IMR-90 (cell line): ENCODE data around the gene SPARC. TPM values are rescaled to one million over a fixed set of nuclear protein-coding genes. Genes with fewer than 3 reads are reported as not detected.

Source experiments
- ATAC-seq: fragments of 200-7000 bp; cut with Tn5 transposase; 2 replicates; pipeline ENCODE4 v1.9.1; 2020; ENCODE audit warnings: low read depth, mild to moderate bottlenecking, moderate library complexity
- BruUV-seq: library from RNA; stranded (reverse); fragments of 400-500 nt; replicated peaks from 2 replicates; lab custom pipeline; 2021; lab: Mats Ljungman, UMichigan
- CTCF ChIA-PET: fragments of 300-600 bp; formaldehyde crosslinking; extraction: SDS; loops from one replicate; lab custom pipeline; 2021; ENCODE audit warnings: antibody characterized with exemption; lab: Yijun Ruan, JAX
- POLR2A ChIA-PET: fragments of 300-600 bp; sonication (Branson Sonifier 250); formaldehyde crosslinking; loops from one replicate; lab custom pipeline; 2022; ENCODE audit warnings: antibody characterized with exemption; ENCODE audit not compliant: unreplicated experiment; lab: Charles Lee
- DNase-seq: peaks from one replicate; pipeline ENCODE4 v3.0.0; 2013
- H2AFZ ChIP-seq: replicated peaks from 2 replicates; pipeline ENCODE3; 2013; ENCODE audit warnings: low read length, mild to moderate bottlenecking; ENCODE audit not compliant: poor library complexity
- H2AK5ac ChIP-seq: 2 replicates; pipeline ENCODE4 v1.6.1; 2013; ENCODE audit warnings: low read depth, low read length, inconsistent platforms
- H2AK9ac ChIP-seq: replicated peaks from 2 replicates; pipeline ENCODE3; 2013; ENCODE audit warnings: mild to moderate bottlenecking, low read depth, low read length, moderate library complexity; ENCODE audit not compliant: poor library complexity
- H2BK120ac ChIP-seq: 2 replicates; pipeline ENCODE4 v1.6.1; 2013; ENCODE audit warnings: low read depth, low read length, inconsistent platforms
- H2BK15ac ChIP-seq: 3 replicates; pipeline ENCODE4 v1.6.1; 2013; ENCODE audit warnings: low read depth, low read length, inconsistent platforms
- H2BK20ac ChIP-seq: 2 replicates; pipeline ENCODE4 v1.6.1; 2013; ENCODE audit warnings: low read depth, mild to moderate bottlenecking, inconsistent platforms, low read length, moderate library complexity
- H2BK5ac ChIP-seq: 2 replicates; pipeline ENCODE4 v1.6.1; 2013; ENCODE audit warnings: mild to moderate bottlenecking, low read depth, low read length, inconsistent platforms; ENCODE audit not compliant: poor library complexity, severe bottlenecking
- H3K14ac ChIP-seq: replicated peaks from 2 replicates; pipeline ENCODE4 v1.6.1; 2013; ENCODE audit warnings: low read depth, low read length, inconsistent platforms
- H3K18ac ChIP-seq: 2 replicates; pipeline ENCODE4 v1.6.1; 2013; ENCODE audit warnings: low read depth, low read length, control low read depth
- H3K23ac ChIP-seq: 2 replicates; pipeline ENCODE4 v1.6.1; 2013; ENCODE audit warnings: low read depth, low read length, inconsistent platforms
- H3K27ac ChIP-seq: 2 replicates; pipeline ENCODE4 v1.5.1; 2013; ENCODE audit warnings: mild to moderate bottlenecking, control low read depth, low read length; ENCODE audit not compliant: insufficient read depth
- H3K27me3 ChIP-seq: 2 replicates; pipeline ENCODE4 v1.6.1; 2013; ENCODE audit warnings: low read length; ENCODE audit not compliant: control insufficient read depth, insufficient read depth
- H3K36me3 ChIP-seq: 2 replicates; pipeline ENCODE4 v1.6.1; 2013; ENCODE audit warnings: low read length, mixed read lengths; ENCODE audit not compliant: control insufficient read depth, insufficient read depth
- H3K4ac ChIP-seq: 2 replicates; pipeline ENCODE4 v1.6.1; 2013; ENCODE audit warnings: low read depth, low read length, inconsistent platforms
- H3K4me1 ChIP-seq: 2 replicates; pipeline ENCODE4 v1.6.1; 2013; ENCODE audit warnings: low read length, mixed read lengths; ENCODE audit not compliant: control insufficient read depth, insufficient read depth
- H3K4me2 ChIP-seq: 2 replicates; pipeline ENCODE4 v1.6.1; 2013; ENCODE audit warnings: low read depth, mild to moderate bottlenecking, control low read depth, low read length, moderate library complexity
- H3K4me3 ChIP-seq: 2 replicates; pipeline ENCODE4 v1.5.1; 2013; ENCODE audit warnings: low read depth, mild to moderate bottlenecking, control low read depth, low read length, moderate library complexity; ENCODE audit not compliant: insufficient read depth
- H3K56ac ChIP-seq: 2 replicates; pipeline ENCODE4 v1.6.1; 2013; ENCODE audit warnings: low read length, inconsistent platforms; ENCODE audit not compliant: insufficient read depth; ENCODE audit errors: extremely low read depth
- H3K79me1 ChIP-seq, 2 experiments: 2 replicates each; pipeline ENCODE4 v1.6.1; 2013; ENCODE audit warnings: low read length in 2 of 2, inconsistent platforms in 1 of 2, low read depth in 1 of 2
- H3K9ac ChIP-seq: 2 replicates; pipeline ENCODE4 v1.6.1; 2013; ENCODE audit warnings: low read depth, low read length, control low read depth
- H3K9me1 ChIP-seq: 2 replicates; pipeline ENCODE4 v1.6.1; 2013; ENCODE audit warnings: low read length, inconsistent platforms; ENCODE audit not compliant: insufficient read depth
- H3K9me3 ChIP-seq: 2 replicates; pipeline ENCODE4 v1.6.1; 2013; ENCODE audit warnings: low read length; ENCODE audit not compliant: control insufficient read depth, insufficient read depth
- H4K20me1 ChIP-seq: 2 replicates; pipeline ENCODE4 v1.6.1; 2013; ENCODE audit warnings: low read length, inconsistent platforms; ENCODE audit not compliant: insufficient read depth
- H4K5ac ChIP-seq: 2 replicates; pipeline ENCODE4 v1.6.1; 2013; ENCODE audit warnings: mild to moderate bottlenecking, low read depth, low read length, control low read depth
- H4K8ac ChIP-seq, 2 experiments: 2 replicates each; pipeline ENCODE4 v1.6.1; 2013; ENCODE audit warnings: low read depth in 2 of 2, low read length in 2 of 2, control low read depth in 1 of 2, inconsistent platforms in 1 of 2
- H4K91ac ChIP-seq: 2 replicates; pipeline ENCODE4 v1.6.1; 2013; ENCODE audit warnings: low read depth, low read length, inconsistent platforms; ENCODE audit not compliant: insufficient read depth
- BHLHE40 ChIP-seq: fragments of 150-350 bp; IDR thresholded peaks from 2 replicates; pipeline ENCODE4 v1.6.1; 2016; ENCODE audit warnings: mild to moderate bottlenecking, low read depth, low read length
- CEBPB ChIP-seq: IDR thresholded peaks from 2 replicates; pipeline ENCODE4 v1.6.1; 2012; ENCODE audit warnings: low read depth, low read length, improper control_type of control experiment
- MAFK ChIP-seq: IDR thresholded peaks from 2 replicates; pipeline ENCODE4 v1.6.1; 2012; ENCODE audit warnings: low read depth, low read length, improper control_type of control experiment
- MAZ ChIP-seq: IDR thresholded peaks from 2 replicates; pipeline ENCODE4 v1.6.1; 2012; ENCODE audit warnings: low read depth, mild to moderate bottlenecking, low read length, improper control_type of control experiment, moderate library complexity, borderline replicate concordance
- MXI1 ChIP-seq: IDR thresholded peaks from 2 replicates; pipeline ENCODE4 v1.6.1; 2012; ENCODE audit warnings: low read depth, mild to moderate bottlenecking, low read length, moderate library complexity, borderline replicate concordance
- NFE2L2 ChIP-seq: fragments of 150-350 bp; IDR thresholded peaks from 2 replicates; pipeline ENCODE4 v1.6.1; 2016; ENCODE audit warnings: low read depth, mild to moderate bottlenecking, low read length
- POLR2A ChIP-seq: IDR thresholded peaks from 2 replicates; pipeline ENCODE4 v1.6.1; 2012; ENCODE audit warnings: mild to moderate bottlenecking, low read depth, low read length
- RAD21 ChIP-seq: IDR thresholded peaks from 2 replicates; pipeline ENCODE4 v1.6.1; 2012; ENCODE audit warnings: low read length, improper control_type of control experiment
- RCOR1 ChIP-seq: IDR thresholded peaks from 2 replicates; pipeline ENCODE4 v1.6.1; 2012; ENCODE audit warnings: mild to moderate bottlenecking, low read length, improper control_type of control experiment; ENCODE audit not compliant: insufficient replicate concordance
- RFX5 ChIP-seq: IDR thresholded peaks from 2 replicates; pipeline ENCODE4 v1.8.0; 2012; ENCODE audit warnings: low read depth, mild to moderate bottlenecking, low read length, moderate library complexity
- SMC3 ChIP-seq: fragments of 150-350 bp; IDR thresholded peaks from 2 replicates; pipeline ENCODE4 v1.6.1; 2016; ENCODE audit warnings: low read depth, mild to moderate bottlenecking, antibody characterized with exemption, low read length, moderate library complexity
- WGBS, 2 experiments: methylation state at CpG; one replicate each; pipeline versions ENCODE4 v1.1.5 to v1.1.7; 2013; ENCODE audit warnings: missing lambda C conversion rate in 2 of 2; ENCODE audit not compliant: insufficient read length in 1 of 2; ENCODE audit errors: extremely low coverage in 2 of 2; 5-methylcytosine and 5-hydroxymethylcytosine counted together
- dilution Hi-C: fragments of 300-500 bp; cut with HindIII; formaldehyde crosslinking; loops from one replicate; pipeline ENCODE4 v1.14.3; 2018; ENCODE audit warnings: low sequenced_read_pairs; ENCODE audit not compliant: unreplicated experiment
- in situ Hi-C: fragments of 300-500 bp; cut with MboI; formaldehyde crosslinking; loops from 3 replicates; pipeline ENCODE4 v1.14.3; 2019; ENCODE audit warnings: low sequenced_read_pairs, inconsistent platforms, mixed read lengths
- intact Hi-C: fragments of 100-400 bp; cut with micrococcal nuclease; formaldehyde crosslinking; loops from 2 replicates; pipeline ENCODE4 v1.10.0; 2022
- polyA plus RNA-seq, 3 experiments: library from polyadenylated mRNA; depleted of rRNA; stranded (reverse); fragments of >200 nt; gene quantifications; 2 replicates each; pipeline ENCODE4 v1.2.3, GENCODE V29; 2012; ENCODE audit warnings: low replicate concordance in 1 of 3
- total RNA-seq: library from RNA; depleted of rRNA; stranded (reverse); fragments of >200 nt; gene quantifications from 2 replicates; pipeline ENCODE4 v1.2.3, GENCODE V29; 2012
- TF ChIP-seq, protein P1 (sequence below): fragments of 150-350 bp; IDR thresholded peaks from 2 replicates; pipeline ENCODE4 v1.6.1; 2017; ENCODE audit warnings: mild to moderate bottlenecking, antibody characterized with exemption, low read length, low read depth

SPARC gene
- total and polyA plus RNA-seq, 2 of the 4 experiments (the other 2 are of a cell fraction), result 1,186 to 4,692 TPM

DNA sequence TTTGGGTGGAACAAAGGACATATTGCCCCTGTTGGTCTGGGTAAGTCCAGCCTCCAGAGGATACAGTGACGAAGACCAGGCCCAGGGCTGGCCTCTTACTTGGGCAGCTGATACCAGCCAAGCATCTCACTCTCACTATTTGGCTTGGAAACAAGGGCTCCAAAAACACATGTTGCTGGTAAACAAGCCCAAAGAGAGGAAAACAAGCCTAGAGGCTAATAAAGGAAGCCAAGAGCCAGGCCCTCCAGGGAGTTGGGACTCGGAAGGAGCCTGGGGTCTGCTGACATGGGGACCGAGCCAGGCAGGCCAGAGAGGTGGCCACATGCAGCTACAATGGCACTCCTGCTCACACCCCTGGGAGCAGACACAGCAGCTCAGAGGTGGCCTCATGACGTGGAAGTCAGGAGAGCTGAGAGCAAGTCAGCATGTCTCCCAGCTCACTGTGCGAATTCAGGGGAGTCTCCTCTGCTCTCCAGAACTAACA lies 5.7 kb downstream of the SPARC start:
- Histone ChIP-seq H3K4me2 (peak overlapping the region; percentile 69), H3K4me1 (peaks cover 53% of the 10 kb centered on the region), H3K56ac (no peak overlapping the region), H3K36me3 (peaks cover 56% of the 10 kb centered on the region), H2BK120ac (no peak overlapping the region), H3K14ac (peak overlapping the region; percentile 25), H4K5ac (no peak overlapping the region), H3K27me3 (no peaks in the 10 kb centered on the region), H3K4me3 (no peak overlapping the region), H3K79me1 (peaks cover 1 to 52% of the 10 kb centered on the region in 2 experiments; a peak in 2 of 4 replicates), H2AFZ (no peak overlapping the region), H2AK9ac (peak overlapping the region; percentile 19), H3K9me3 (no peaks in the 10 kb centered on the region), H3K9ac (peak overlapping the region; percentile 26; the same call in 1 of the 2 replicates), H2BK5ac (peak overlapping the region; percentile 48), H3K23ac (peak overlapping the region; percentile 25; the same call in 1 of the 2 replicates), H2BK20ac (no peak overlapping the region), H4K8ac (no peak overlapping the region), H2BK15ac (no peak overlapping the region), H3K18ac (no peak overlapping the region), H3K9me1 (peaks cover 33% of the 10 kb centered on the region), H3K27ac (peak overlapping the region; percentile 53), H2AK5ac (no peak overlapping the region), H4K20me1 (peaks cover 95% of the 10 kb centered on the region), H4K91ac (no peak overlapping the region), H3K4ac (peak overlapping the region; percentile 19; the same call in 1 of the 2 replicates)
- peak; percentile 5 for DNase-seq
- TF ChIP-seq, protein P1, sequence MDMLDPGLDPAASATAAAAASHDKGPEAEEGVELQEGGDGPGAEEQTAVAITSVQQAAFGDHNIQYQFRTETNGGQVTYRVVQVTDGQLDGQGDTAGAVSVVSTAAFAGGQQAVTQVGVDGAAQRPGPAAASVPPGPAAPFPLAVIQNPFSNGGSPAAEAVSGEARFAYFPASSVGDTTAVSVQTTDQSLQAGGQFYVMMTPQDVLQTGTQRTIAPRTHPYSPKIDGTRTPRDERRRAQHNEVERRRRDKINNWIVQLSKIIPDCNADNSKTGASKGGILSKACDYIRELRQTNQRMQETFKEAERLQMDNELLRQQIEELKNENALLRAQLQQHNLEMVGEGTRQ, result no peak
- TF ChIP-seq RCOR1, result no peak
- TF ChIP-seq POLR2A, result no peak
- TF ChIP-seq RAD21, result no peak
- no peak for TF ChIP-seq MAFK
- TF ChIP-seq MXI1, result no peak
- TF ChIP-seq MAZ, result no peak
- TF ChIP-seq RFX5, result no peak
- no peak for TF ChIP-seq NFE2L2
- TF ChIP-seq BHLHE40, result no peak
- no peak for TF ChIP-seq CEBPB
- no peak for TF ChIP-seq SMC3
- 94% methylated on average over 3 of the region's 5 CpGs; no CpG with 5 or more reads in 1 of the 2 experiments for WGBS, 2 experiments
- no peak for ATAC-seq
- BruUV-seq, result no TSS peak
- in situ Hi-C loops (no loop called here), dilution Hi-C loops (no loop called here), intact Hi-C loops (no loop called here)
- POLR2A ChIA-PET, result interaction anchor here (1.2 to 5.1 kb wide), 4 partner anchors 18 to 60 kb away, joined by 3 to 70 read pairs (median 4); no protein-coding TSS in a partner anchor
- CTCF ChIA-PET, result interaction anchor here (0.6 to 3.7 kb wide), 3 partner anchors 22 to 214 kb away, joined by 4 to 13 read pairs (median 8); no protein-coding TSS in a partner anchor
